ENCODE results near the gene C3.

C3 gene

DNA sequence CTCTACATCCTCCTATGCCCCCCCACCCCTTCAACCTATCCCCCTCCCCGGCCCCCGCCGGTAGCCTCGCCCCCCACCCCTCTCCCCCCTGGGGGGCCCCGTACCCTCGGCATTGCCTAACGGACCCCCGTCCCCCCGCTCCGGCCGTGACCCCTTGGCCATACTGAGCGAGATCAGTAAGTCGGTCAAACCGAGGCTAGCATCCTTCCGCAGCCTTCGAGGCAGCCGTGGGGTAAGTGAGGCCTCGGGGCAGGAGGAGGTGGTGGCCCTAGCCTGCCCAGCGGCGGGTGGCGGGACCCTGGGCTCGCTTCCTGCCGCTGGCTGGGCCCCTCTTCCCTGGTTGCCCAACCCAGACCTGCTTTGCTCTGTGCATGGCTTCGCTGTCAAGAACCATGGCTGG, 25.5 kb upstream of the C3 start:
- DNase-seq (ENCODE audit: low read depth in 4 of 4, low spot score in 1 of 4), result no peak

DNA sequence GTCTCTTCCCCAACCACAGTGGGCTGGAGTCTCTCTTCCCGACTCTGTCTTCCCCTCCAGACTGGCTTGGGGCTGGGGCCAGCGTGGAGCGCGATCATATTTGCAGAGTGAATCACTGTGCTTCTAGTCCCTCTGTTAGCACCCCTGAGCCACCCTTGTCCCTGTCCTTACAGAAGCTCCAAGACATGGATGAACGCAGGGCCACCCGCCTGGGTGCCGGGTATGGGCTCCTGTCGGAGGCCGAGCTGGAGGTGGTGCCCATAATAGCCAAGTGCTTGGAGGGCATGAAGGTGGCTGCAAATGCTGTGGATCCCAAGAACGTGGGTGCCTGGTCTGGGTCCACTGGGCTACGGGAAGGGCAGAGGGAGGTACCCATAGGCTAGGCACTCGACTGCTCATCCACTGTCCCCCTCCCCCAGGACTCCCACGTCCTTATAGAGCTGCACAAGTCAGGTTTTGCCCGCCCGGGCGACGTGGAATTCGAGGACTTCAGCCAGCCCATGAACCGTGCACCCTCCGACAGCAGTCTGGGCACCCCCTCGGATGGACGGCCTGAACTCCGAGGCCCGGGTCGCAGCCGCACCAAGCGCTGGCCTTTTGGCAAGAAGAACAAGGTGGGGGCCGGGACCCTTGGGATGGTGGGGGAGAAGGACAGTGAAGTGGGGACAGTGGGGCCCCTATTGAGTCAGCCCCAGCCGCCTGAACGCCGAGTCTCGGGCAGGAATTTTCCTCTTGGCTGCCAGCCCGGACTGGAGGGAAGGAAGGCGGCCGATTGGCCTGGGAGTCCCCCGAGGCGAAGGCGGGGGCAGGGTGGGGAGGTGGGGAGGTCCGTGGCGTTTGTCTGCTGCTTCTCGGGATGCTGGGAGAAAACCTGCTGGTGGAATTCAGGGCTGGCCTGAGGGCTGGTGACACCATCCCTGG, 24.2 kb upstream of the C3 start:
- no peak for DNase-seq (ENCODE audit: low read depth in 4 of 4, low spot score in 1 of 4)

DNA sequence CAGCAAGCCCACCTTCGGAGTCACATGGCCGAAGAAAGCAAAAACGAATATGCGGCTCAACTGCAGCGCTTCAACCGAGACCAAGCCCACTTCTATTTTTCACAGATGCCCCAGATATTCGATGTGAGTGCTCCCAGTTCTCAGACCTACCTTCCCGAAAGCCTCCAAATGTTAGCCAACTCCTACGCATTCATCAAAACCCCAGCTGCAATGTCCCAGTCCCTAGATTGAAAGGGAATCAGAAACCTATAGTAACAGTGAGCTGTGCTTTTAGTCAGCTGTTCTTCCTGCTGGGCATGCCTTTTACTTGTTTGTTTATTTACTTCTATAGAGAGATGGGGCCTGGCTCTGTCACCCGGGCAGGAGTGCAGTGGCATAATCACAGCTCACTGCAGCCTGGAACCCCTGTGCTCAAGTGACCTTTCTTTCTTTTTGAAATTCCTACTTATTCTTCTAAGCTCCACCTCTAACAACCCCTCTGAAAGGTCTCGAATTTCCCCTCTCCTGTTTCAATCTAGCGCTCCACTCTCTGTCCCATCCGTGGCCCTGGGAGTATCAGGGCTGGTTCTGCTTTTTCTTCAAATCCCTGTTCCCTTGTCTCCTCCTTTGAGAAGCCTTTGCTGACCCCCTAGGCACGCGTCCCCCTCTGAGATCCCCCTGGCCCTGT, 23.4 kb upstream of the C3 start:
- DNase-seq (ENCODE audit: low read depth in 4 of 4, low spot score in 1 of 4), result no peak

DNA sequence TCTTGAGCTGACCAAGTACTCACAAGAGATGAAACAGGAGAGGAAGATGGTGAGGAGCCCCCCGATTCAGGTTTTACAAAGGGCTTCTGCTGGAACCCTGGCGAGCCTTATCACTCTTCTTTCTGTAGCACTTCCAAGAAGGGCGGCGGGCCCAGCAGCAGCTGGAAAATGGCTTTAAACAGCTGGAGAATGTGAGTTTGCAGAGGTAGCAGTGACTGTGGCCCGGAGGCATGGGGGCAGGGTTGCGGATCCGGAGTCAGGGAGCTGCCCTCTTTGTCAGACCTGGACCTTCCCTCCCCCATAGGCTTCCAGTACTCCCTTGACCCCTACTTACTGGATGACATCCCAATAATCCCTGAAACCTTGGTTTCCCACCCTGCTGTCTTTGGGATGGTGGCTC, 22.6 kb upstream of the C3 start:
- DNase-seq (ENCODE audit: low read depth in 4 of 4, low spot score in 1 of 4), result no peak

DNA sequence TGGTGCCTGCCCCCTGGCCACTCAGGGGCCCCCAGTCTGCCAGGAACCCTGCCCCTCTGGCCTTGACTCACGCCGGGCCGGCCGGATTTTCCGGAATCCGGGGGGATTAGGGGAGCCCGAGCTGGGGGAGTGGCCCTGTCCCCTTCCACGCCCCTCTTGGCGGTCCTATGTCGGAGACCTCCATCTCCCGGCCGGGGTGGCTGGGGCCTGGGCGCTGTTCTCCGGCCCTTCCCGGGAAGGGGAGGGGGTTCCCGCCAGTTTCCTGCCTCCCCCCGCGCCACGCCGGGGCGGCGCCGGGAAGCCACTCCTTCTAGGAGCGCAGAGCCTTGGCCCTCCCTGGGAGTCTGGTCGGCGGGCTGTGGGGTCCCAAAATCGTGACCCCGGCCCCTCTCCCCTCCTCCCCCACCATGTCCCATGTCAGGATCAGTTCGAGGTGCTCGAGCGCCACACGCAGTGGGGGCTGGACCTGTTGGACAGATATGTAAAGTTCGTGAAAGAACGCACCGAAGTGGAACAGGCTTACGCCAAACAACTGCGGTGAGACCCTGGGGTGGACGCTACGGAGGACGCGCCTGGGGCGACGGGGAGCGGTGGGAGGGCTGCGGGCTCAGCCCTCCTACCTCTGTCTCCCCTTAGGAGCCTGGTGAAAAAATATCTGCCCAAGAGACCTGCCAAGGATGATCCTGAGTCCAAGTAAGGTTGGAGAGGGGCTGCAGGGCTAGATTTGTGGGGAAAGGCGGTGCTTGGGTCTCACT, 20.3 kb upstream of the C3 start:
- DNase-seq (ENCODE audit: low read depth in 4 of 4, low spot score in 1 of 4), result no peak

DNA sequence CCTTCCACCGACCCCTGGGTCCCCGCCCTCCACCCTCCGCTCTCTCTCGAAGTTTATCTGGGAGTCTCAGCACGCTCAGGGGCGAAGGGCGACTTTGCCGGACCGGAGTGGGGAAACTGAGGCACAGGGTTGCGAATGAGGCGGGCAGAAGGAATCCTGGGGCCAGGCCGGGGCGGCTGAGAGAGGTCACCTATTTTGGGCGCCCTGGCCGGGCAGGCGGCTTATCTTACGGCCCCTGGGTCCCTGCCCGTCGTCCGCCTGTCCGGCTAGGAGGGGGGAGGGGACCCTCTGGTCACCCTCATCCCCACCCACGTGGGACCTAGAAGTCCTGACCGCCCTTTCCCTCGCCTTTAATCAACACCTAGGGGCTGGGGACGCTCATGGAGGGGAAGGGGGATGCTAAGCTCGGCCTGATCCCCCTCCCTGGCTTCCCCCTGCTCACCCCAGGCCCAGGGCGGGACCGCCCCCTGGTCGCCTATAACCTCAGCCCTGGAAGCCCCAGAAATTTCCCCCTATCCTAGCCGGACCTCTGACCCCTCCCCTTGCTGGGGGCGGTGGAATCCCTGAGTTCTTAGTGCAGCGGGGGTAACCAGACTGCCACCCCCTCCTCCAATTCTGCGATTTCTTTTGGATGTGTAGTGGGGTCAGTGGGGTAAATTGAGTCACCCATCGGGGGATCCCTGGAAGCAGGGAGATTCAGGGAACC, 19.6 kb upstream of the C3 start:
- DNase-seq (ENCODE audit: low read depth in 4 of 4, low spot score in 1 of 4), result peak in 1 of 4 experiments; percentile 11

DNA sequence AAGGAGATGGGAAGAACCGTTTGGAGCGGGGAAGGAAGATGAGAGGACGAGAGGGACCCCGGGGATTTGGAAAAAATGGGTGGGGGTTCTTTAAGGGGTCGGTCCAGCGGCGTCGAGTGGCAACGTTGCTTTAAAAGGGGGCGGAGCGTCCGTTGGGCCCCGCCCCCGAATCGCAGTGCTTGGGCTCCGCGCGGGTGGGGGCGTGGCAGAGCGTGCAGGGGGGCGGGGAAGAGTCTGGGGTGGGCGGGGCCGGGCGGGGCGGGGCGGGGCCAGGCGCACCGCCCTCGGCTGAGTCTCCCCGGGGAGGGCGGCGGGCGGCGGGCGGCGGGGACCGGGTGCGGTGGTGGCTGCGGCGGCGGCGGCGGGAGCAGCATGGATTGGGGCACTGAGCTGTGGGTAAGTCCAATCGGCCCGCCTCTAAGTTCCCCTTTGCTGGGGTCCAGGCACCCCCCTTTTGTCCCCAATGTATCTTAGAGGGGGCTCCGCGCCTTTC, 19.0 kb upstream of the C3 start, which contains the start of gene TRIP10:
Gene TRIP10 (plus strand): TSS at position 291 of the 493 bp plus-strand sequence. CDS start 82 bp downstream, at position 373.
- DNase-seq (ENCODE audit: low read depth in 4 of 4, low spot score in 1 of 4), result peak; percentile 50 to 72 (median 70)

DNA sequence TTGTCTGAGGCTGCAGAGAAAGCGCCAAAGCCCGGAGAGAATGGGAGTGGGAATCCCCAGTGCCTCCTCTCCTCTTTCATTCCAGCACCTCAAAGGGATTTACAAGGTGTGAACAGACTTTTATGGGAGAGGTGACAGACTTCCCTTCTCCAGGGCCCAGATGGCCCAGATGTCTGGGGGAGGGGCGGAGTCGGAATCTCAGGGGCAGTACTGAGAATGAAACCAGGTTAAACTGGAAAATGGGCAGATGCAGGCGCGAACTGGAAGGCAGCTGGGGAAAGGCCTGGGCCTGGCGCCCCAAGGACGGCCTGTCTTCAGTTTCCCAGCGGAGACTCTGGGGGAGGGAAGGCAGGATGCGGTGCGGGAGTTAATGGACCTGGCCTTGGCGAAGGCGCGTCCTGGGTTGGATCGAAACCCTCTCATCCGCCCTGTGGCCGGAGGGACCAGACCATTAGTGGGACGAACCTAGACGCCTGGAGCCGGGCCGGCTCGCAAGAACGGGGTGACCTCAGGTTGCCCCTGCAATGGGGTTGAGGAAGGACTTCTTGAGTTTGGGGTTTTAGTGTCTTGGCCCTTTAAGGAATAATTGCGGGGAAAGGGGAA, 18.4 kb upstream of the C3 start:
- DNase-seq (ENCODE audit: low read depth in 4 of 4, low spot score in 1 of 4), result peak in 1 of 4 experiments; percentile 21

DNA sequence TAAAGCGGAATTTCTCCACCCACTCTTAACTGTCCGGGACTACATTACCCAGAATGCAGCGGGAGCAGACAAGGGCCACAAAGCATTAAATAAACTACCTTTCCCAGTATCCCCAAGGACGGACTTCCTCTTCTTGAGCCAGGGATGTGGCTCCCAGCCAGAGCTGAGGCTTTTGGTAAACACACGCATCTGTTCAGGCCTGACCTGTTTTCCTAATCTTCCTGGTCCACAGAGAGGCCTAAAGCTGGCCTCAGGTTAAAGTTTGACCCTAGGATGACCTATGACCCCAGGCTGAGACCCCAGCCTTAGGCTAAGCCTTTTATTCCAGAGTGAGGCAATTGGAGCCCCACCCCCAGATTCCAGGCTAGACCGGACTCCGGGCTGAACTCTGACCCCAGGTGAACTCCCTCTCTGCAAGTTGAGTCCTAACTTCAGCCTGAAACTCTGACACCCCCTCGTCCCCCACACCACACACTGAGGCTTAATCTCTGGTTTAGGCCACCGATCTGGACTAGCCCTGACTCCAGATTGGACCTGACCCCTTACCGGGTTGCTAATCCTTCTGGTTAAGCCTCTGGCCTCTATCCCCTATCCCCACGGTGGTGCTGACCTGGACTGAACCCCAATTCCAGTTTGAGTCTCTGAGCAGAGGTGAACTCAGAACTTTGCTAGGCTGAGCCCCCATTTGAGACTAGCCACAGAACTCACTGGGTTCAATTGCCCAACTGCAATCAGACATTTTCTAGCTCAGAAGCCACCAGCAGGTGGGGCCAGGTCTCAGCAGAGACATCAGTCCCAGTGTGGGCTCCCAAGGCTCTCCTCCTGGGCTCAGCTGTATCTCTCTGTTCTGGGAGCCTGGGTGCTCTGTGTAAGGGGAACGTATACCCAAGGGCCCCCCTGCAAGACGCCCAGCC, 17.7 kb upstream of the C3 start:
- DNase-seq (ENCODE audit: low read depth in 4 of 4, low spot score in 1 of 4), result peak; percentile 43 to 73 (median 55)

DNA sequence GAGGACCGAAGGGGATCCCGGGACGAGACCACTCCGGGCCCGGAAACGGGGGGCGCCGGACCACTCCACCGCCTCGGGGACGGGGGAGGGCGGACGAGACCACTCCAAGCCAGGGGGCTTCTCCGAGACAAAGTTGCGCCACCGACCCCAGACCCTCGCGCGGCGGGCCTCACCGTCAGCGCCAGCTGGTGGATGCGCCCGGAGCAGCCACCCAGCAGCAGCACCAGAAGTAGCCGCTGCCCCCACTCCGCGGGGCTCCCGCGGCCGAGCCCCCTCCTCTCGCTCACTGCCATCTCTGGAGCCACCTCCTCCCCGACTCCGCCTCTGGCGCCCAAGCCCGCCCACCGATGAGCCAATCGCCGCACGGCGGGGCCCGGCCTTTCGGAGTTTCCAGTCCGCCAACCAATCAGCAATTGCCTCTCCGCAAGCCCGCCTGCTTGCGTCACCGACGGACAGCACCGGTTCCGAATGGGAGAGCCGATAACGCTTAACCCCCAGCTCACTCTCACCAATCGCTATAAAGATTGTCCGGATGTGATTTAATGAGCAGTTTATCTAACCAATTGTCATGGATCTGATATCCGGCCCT, 16.9 kb upstream of the C3 start, which contains the start of gene GPR108:
Gene GPR108 (minus strand): TSS at position 297 of the 589 bp plus-strand sequence. CDS start 4 bp downstream, at position 293.
- peak; percentile 94 to 99 (median 97) for DNase-seq (ENCODE audit: low read depth in 4 of 4, low spot score in 1 of 4)

DNA sequence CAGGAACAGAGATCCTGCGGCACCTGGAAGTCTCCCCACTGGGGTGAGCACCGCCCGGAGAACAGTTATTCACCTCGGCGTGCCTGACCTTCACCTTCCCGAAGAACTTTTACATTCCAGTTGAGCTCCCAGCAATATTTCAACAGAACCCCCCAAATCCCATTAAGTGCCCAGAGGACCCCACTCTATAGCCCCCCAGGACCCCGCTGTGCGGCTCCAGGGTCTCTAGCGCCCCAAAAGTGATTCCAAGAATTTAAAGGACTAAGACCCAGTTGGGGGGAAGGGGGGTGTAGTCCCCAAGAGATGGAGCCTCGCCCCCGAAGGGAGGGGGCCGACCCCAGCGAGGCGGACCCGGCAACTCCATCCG, 16.4 kb upstream of the C3 start:
- no peak for DNase-seq (ENCODE audit: low read depth in 4 of 4, low spot score in 1 of 4)

DNA sequence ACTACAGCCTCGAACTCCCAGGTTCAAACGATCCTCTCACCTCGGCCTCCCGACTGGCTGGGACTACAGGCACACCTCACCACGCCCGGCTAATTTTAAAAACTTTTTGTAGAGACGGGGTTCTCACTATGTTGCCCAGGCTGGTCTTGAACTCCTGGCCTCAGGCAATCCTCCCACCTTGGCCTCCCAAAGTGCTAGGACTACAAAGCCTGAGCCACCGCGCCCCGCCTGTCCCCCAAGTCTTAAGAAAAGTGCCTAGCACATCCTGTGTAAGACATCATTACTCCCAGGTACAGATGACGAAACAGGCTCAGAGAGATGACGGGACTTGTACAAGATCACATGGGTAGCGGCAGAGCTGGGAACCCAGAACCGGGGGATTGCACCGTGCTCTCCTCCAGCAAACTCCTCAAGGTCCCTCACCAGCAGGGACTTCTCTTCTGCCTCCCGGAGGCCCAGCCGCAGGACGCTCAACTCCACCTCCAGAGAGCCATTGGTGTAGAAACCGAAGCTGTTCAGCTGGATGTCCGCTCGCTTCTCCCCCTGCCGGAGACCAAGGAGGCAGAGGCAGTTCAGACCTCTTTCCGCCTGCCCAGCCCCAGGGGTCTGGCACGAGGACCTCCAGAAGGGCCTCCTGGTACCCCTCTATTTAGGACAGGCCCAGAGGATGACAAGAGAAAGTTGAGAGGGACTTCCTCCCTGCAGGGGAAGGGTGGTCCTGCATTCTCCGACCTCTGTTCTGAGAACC, 15.9 kb upstream of the C3 start:
- peak in 3 of 4 experiments; percentile 43 to 61 (median 50) for DNase-seq (ENCODE audit: low read depth in 4 of 4, low spot score in 1 of 4)

DNA sequence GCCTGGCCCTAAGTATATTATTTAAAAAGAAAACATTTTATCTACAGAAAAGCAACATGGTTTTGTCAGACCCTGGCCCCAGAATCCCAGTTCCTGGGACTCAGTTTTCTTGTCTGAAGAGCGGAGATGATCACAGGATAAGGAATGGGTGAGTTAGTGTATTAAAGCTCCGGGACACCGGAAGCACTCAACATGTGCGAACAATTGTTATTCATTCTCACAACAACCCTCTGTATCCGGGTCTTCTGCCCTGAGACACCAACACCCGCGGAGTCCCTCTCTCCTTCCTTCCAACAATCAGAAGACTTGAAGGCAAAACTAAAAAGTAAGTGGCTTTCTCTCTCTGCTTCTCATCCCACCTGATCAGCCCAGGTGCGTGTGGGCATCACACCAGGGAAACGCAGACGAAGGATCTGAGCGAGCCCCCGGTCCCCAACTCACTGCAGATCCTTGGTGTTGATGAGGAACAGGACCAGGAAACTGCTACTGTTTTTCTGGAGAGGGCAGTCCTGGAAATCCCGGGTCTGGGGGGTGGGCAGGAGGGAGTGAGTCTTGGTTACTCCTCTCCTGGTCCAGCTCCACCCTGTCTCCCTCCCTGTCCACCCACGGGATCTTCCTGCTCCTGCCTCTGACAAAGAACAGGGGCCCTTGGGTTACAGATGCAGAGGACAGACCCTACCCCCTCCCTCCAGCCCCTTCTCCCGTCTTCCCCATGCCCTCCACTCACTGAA, 14.9 kb upstream of the C3 start:
- DNase-seq (ENCODE audit: low read depth in 4 of 4, low spot score in 1 of 4), result no peak

DNA sequence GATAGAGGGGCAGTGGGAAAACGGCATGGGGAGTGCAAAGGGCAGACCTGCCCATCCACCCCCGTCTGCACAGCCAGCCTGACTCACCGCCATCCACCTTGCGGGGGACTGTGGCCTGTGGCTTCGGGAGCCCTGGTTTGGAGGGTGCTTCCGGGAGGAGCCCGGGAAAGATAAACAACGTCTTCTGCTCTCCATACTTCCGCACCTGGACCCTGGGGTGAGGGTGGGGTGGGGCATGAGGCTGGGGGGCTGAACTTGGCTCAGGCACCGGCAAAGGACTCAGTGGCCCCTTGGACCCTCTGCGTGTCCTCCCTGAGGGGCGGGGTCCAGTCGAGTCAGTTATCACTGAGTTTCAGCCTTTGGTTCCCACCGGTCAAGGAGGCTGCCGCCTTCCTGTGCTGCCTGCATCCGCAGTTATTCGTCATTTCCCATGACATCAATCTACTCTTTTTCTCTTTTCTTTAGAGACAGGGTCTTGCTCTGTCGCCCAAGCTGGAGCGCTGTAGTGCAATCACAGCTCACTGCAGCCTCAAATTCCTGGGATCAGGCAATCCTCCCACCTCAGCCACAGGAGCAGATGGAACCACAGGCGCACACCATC, 13.7 kb upstream of the C3 start:
- no peak for DNase-seq (ENCODE audit: low read depth in 4 of 4, low spot score in 1 of 4)

DNA sequence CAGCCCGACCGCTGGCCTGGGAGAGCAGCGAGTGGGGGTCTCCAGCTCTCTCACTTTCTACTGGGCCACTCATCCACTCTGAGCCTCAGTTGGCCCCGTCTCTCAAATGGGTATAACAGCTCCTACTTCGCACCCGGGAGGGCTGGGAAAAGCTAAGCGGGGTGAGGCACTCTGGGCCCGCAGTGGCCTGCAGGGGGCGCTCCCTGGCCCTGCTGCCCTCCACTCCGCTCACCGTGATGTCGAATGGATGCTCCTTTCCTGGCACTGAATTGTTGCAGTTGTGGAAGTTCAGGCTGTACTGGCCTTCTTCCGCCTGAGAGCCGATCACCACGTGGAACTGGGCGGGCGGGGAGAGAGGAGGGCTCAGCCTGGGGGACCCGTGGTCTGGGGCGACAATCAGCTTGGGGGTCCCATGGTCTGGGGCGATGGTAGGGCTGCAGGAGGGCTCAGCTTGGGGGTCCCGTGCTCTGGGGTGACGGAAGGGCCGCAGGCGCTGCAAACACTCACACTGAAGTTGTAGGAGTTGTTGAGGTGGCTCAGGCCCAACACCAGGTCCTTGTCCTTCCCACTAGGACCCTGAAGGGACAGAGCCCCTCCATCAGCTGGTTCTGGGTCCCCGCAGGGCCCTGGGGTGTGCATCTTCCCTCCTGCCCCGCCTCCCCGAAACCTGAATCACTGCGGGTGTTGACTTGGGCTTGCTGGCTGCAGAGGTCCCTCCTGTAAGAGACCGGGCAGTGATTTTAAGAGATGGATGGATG, 13.1 kb upstream of the C3 start:
- DNase-seq (ENCODE audit: low read depth in 4 of 4, low spot score in 1 of 4), result no peak

DNA sequence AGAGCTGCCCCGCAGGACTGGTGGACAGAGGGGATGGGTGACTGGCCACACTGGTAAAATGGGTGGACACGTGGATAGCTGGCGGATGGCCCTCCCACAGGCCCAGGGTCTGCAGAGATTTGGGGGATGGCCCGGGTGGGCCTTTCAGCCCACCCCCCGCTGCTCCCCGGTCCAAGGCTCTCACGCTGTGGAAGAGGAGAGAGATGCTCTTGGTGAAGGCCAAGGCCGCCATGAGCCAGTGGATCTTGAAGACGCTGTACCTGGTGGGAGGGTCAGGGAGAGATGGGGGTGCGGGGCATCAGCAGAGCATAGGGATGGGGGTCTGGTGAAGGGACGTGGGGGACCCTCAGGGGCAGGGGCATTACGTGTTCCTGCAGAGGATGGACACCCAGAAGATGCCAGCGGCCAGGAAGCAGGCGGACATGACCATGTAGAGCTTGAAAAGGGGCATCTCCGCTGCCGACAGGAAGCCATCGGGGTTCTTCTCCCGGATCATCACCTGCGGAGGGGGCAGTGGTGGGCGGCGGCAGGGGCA, 12.4 kb upstream of the C3 start:
- DNase-seq (ENCODE audit: low read depth in 4 of 4, low spot score in 1 of 4), result no peak

Data from stimulated activated CD4-positive, alpha-beta T cell treated with anti-CD3 and anti-CD28 coated beads, Interleukin-1b, Interleukin-23, amount 100 ng/mL, for 24 hours (primary cell).